Body of pancreas (tissue), 4 donors: Measurements from ENCODE around the gene FOXP1. TPM values are rescaled to one million over a fixed set of nuclear protein-coding genes. Genes with fewer than 3 reads are reported as not detected.

Experiments used
- ATAC-seq: fragments of 150-250 bp; one replicate; pipeline ENCODE4 v1.9.1; 2016
- DNase-seq, 4 donors: peaks; one replicate each; pipeline ENCODE4 v3.0.0-alpha.2; 2019
- H3K27ac ChIP-seq, 4 donors: fragments of 200-600 bp; sonication (generic); 1 replicate in 3 of 4; 2 replicates in 1 of 4; pipeline versions ENCODE4 v1.5.1 to v1.6.1; 2016 to 2019; ENCODE audit warnings: mild to moderate bottlenecking in 1 of 4, mixed read lengths in 1 of 4, moderate library complexity in 1 of 4
- H3K27me3 ChIP-seq, 2 donors: fragments of 200-600 bp; sonication (generic); one replicate each; pipeline ENCODE4 v1.6.0; 2016; ENCODE audit warnings: mild to moderate bottlenecking in 1 of 2
- H3K36me3 ChIP-seq, 2 donors: fragments of 200-600 bp; sonication (generic); replicated peaks in 1 of 2; 2 replicates each; pipeline ENCODE4 v1.5.1; 2016; ENCODE audit warnings: low read depth in 2 of 2; ENCODE audit not compliant: insufficient read depth in 1 of 2
- H3K4me1 ChIP-seq: fragments of 200-600 bp; sonication (generic); one replicate; pipeline ENCODE4 v1.6.0; 2016
- H3K4me3 ChIP-seq, 2 donors: fragments of 200-600 bp; sonication (generic); 1 replicate in 1 of 2; 2 replicates in 1 of 2; pipeline ENCODE4 v1.5.1; 2016 to 2019
- H3K9me3 ChIP-seq, 3 donors: fragments of 200-600 bp; sonication (generic); 1 replicate in 2 of 3; 2 replicates in 1 of 3; pipeline ENCODE4 v1.5.1; 2016
- CTCF ChIP-seq, 7 experiments: fragments of 450-650 bp in 4 of 7; fragments of 200-600 bp in 3 of 7; sonication (generic) in 3 of 7; IDR thresholded peaks; one replicate each; pipeline ENCODE4 v1.5.1; 2016 to 2019; ENCODE audit warnings: antibody characterized with exemption in 7 of 7
- POLR2A ChIP-seq, 3 donors: fragments of 450-650 bp; IDR thresholded peaks; one replicate each; pipeline ENCODE4 v1.6.1; 2016; ENCODE audit warnings: antibody characterized with exemption in 3 of 3, mild to moderate bottlenecking in 2 of 3
- WGBS, 2 donors: methylation state at CpG; one replicate each; pipeline ENCODE4 v1.1.5; 2017; 5-methylcytosine and 5-hydroxymethylcytosine counted together
- intact Hi-C: fragments of 100-400 bp; cut with DNase I; formaldehyde crosslinking; loops from one replicate; pipeline ENCODE4 v1.15.1; 2023
- total RNA-seq, 2 donors: library from RNA; depleted of rRNA; stranded (reverse); fragments of >200 nt; gene quantifications; one replicate each; pipeline ENCODE4 v1.1.0, GENCODE V29; 2016

The FOXP1 gene
- total RNA-seq, 2 donors from 2014 or later = 85.7 to 86.1 TPM

- no peaks in the 10 kb centered on the region for H3K36me3 ChIP-seq
- peaks cover 20% of the 10 kb centered on the region for H3K4me1 ChIP-seq
- H3K27me3 ChIP-seq = no peaks in the 10 kb centered on the region
- H3K4me3 ChIP-seq = no peak overlapping the region
- DNase-seq = no peak
- intact Hi-C loops = no loop called here
- H3K27ac ChIP-seq = no peak overlapping the region
- TF ChIP-seq POLR2A (IDR thresholded peaks at IDR 0.05) = no peak
- TF ChIP-seq CTCF (IDR thresholded peaks at IDR 0.05) = no peak
- WGBS, 2 donors = 91 to 100% methylated on average over 1 of the region's 1 CpG
- no peak for ATAC-seq
- no peaks in the 10 kb centered on the region for H3K9me3 ChIP-seq
Measured at GRCh38 chr3:71322154-71322553, 261.4 kb downstream of the FOXP1 start.

GRCh38 chr3:71319771-71320170, 263.8 kb downstream of the FOXP1 start:
- TF ChIP-seq POLR2A (IDR thresholded peaks at IDR 0.05) = no peak
- no peak for TF ChIP-seq CTCF (IDR thresholded peaks at IDR 0.05)
- intact Hi-C loops = no loop called here
- WGBS, 2 donors = 95 to 96% methylated on average over 6 of the region's 6 CpGs
- Histone ChIP-seq H3K9me3 (no peaks in the 10 kb centered on the region), H3K27me3 (no peaks in the 10 kb centered on the region), H3K4me3 (no peak overlapping the region), H3K4me1 (peaks cover 28% of the 10 kb centered on the region), H3K36me3 (no peaks in the 10 kb centered on the region), H3K27ac (no peak overlapping the region)
- no peak for ATAC-seq
- no peak for DNase-seq

GRCh38 chr3:71318458-71318827, 265.1 kb downstream of the FOXP1 start:
- intact Hi-C loops = no loop called here
- Histone ChIP-seq H3K36me3 (no peaks in the 10 kb centered on the region), H3K4me3 (no peak overlapping the region), H3K9me3 (no peaks in the 10 kb centered on the region), H3K27ac (peak overlapping the region in 2 of 4 donors; percentile 14 to 27), H3K4me1 (peaks cover 28% of the 10 kb centered on the region), H3K27me3 (no peaks in the 10 kb centered on the region)
- DNase-seq (no peak), ATAC-seq (peak; percentile 15)
- TF ChIP-seq CTCF (IDR thresholded peaks at IDR 0.05) (no peak), POLR2A (IDR thresholded peaks at IDR 0.05) (no peak)
- WGBS, 2 donors = 17 to 19% methylated on average over 3 of the region's 3 CpGs

GRCh38 chr3:71317749-71318457, 265.6 kb downstream of the FOXP1 start:
- intact Hi-C loops = no loop called here
- Histone ChIP-seq H3K9me3 (no peaks in the 10 kb centered on the region), H3K36me3 (no peaks in the 10 kb centered on the region), H3K27me3 (no peaks in the 10 kb centered on the region), H3K4me1 (peaks cover 28% of the 10 kb centered on the region), H3K27ac (peak overlapping the region in 2 of 4 donors; percentile 14 to 27), H3K4me3 (no peak overlapping the region)
- ATAC-seq (peak; percentile 33), DNase-seq (no peak)
- TF ChIP-seq POLR2A (IDR thresholded peaks at IDR 0.05) (no peak), CTCF (IDR thresholded peaks at IDR 0.05) (no peak)
- WGBS, 2 donors = 28% methylated on average over 5 of the region's 5 CpGs

- H3K4me3 ChIP-seq = no peak overlapping the region
- no peaks in the 10 kb centered on the region for H3K27me3 ChIP-seq
- intact Hi-C loops = no loop called here
- peaks cover 28% of the 10 kb centered on the region for H3K4me1 ChIP-seq
- peak overlapping the region in 1 of 4 donors; percentile 14 for H3K27ac ChIP-seq
- TF ChIP-seq CTCF (IDR thresholded peaks at IDR 0.05) = no peak
- TF ChIP-seq POLR2A (IDR thresholded peaks at IDR 0.05) = no peak
- WGBS, 2 donors = 95% methylated on average over 6 of the region's 6 CpGs
- no peaks in the 10 kb centered on the region for H3K9me3 ChIP-seq
- ATAC-seq (no peak), DNase-seq (no peak)
- H3K36me3 ChIP-seq = no peaks in the 10 kb centered on the region
Measured at GRCh38 chr3:71317140-71317539, 266.4 kb downstream of the FOXP1 start.
